ENCODE data around the gene PLIN1.

- TF ChIP-seq EZH2 (IDR thresholded peaks at IDR 0.05; ENCODE audit: borderline replicate concordance, insufficient read depth, low read depth, low read length, poor library complexity, severe bottlenecking) (no peak), CTCF (IDR thresholded peaks at IDR 0.05) (no peak)
These were observed 25.2 kb upstream of the PLIN1 start for GRCh38 chr15:89704411-89704810.
